Activated CD4-positive, alpha-beta T cell treated with anti-CD3 and anti-CD28 coated beads for 4 hours (primary cell): Measurements from ENCODE around the gene PTGFRN.
"Not testable (repeated sequence)": the region's sequence is repeated elsewhere in the genome, so short reads cannot be mapped to it uniquely, and the experiment has no call there.

Experiments
- DNase-seq, 2 donors: peaks; one replicate each; pipeline ENCODE4 v3.0.0-alpha.2; 2020

Gene PTGFRN

GRCh38 chr1:116972674-116973030 lies 62.9 kb downstream of the PTGFRN start:
- DNase-seq = no peak

DNA sequence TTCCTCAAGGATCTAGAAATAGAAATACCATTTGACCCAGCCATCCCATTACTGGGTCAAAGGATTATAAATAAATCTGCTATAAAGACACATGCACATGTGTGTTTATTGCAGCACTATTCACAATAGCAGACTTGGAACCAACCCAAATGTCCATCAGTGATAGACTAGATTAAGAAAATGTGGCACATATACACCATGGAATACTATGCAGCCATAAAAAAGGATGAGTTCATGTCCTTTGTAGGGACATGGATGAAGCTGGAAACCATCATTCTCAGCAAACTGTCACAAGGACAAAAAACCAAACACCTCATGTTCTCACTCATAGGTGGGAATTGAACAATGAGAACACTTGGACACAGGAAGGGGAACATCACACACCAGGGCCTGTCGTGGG lies 70.6 kb downstream of the PTGFRN start:
- DNase-seq = not testable (repeated sequence)

GRCh38 chr1:116981521-116982037 lies 71.9 kb downstream of the PTGFRN start:
- no peak for DNase-seq

- DNase-seq = no peak
Measured at GRCh38 chr1:116982319-116983004, 72.7 kb downstream of the PTGFRN start.

GRCh38 chr1:116983112-116983511 lies 73.4 kb downstream of the PTGFRN start:
- DNase-seq = no peak

GRCh38 chr1:116983678-116984077 lies 74.0 kb downstream of the PTGFRN start:
- no peak for DNase-seq

- DNase-seq = no peak
Measured at GRCh38 chr1:116984406-116985160, 74.9 kb downstream of the PTGFRN start.

GRCh38 chr1:116986421-116987255 lies 76.9 kb downstream of the PTGFRN start:
- peak; percentile 42 to 43 for DNase-seq

DNA sequence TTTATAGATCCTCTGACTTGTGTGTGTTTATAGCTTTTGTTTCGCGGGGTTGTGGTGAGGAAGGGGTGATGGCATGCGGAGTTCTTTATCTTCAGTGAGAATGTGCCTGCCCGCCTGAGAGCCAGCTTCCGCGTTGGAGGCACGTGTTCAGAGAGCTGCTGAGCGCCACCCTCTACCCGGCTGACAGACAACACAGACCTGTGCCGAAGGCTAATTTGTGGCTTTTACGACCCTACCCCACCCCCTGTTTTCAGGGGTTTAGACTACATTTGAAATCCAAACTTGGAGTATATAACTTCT lies 77.5 kb downstream of the PTGFRN start:
- DNase-seq = peak; percentile 77 to 79

- no peak for DNase-seq
Measured at GRCh38 chr1:116988248-116988647, 78.5 kb downstream of the PTGFRN start.

DNA sequence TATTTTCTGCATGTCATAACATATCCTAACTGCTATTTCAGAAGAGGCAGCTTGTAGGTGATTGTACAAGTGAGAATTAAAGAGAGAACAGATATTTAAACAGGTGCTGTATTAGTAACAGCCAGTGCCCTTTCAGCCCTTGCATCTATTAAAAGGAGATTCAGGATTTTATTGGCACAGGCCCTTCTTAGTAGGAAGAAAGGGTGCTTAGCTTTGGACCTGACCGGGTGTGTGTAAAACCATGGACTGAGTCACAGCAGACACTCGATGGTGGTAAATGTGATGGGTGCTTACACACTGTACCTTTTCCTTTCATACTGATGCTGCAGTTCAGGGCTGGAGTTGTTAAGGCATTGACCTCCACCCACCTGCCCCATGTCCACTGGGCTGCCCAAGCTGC lies 79.2 kb downstream of the PTGFRN start:
- no peak for DNase-seq

GRCh38 chr1:116989835-116990234 lies 80.1 kb downstream of the PTGFRN start:
- DNase-seq = no peak

- DNase-seq = no peak
Measured at GRCh38 chr1:116990612-116991151, 81.0 kb downstream of the PTGFRN start.

DNA sequence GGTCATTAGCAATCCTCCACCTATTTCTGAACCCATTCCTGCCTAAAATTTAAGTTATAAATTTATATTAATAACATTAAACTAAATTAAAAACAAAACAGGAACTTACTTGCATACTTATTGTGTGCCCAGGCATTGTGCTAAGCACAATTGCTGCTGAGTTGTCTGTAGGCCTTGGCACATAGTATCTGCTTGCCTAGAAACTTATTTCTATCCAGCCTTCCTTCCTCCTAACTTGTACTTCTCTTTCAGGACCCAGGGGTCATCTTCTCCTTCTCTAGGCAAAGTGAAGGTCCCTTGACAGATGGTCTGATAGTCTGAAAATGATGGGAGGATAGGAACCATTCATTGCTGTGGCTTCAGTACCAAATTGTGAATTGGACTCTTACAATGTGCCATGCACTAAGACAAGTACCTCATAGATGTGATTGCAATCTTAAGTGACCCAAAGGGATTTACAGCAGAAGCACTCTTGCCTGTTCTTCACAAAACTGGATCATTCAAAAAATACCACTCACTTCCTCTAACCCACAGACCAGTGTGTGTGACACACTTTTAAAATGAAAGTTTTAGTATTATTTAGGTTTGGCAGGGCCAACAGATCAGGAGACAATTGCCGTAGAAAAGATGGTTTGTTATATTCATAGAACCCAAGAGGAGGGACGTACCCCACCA lies 81.6 kb downstream of the PTGFRN start:
- DNase-seq = no peak

DNA sequence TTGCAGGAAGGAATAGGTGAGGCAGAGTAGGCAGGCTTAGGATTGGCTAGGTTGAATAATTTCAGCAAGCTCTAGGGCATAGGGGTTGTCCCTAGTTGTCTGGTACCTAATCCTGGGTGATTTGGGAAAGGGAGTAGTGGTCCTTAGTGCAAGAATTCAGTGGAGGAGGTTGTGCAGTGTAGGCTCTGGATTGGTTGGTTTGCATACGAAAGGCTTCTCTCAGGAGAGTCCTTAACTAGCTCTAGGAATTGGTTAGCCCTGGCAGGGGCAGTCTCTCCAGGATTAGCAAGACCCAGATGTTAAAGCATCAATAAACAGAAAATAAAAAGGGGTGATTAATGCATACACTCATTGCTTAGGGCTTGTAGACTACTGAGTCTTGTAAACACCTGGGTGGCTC lies 82.2 kb downstream of the PTGFRN start:
- DNase-seq = no peak

DNA sequence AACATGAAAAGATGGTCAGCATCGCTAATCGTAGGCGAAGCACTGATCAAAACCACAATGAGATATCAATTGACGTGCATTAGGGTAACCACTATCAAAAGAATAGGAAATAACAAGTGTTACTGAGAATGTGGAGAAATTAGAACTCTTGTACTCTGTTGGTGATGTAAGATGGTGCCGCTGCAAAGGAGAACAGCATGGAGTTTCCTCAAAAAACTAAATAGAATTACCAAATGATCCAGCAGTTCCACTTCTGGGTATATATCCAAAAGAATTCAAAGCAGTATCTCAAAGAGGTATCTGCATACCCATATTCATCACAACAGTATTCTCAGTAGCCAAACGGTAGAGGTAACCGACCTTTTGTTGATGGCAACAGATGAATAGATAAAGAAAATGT lies 83.6 kb downstream of the PTGFRN start:
- no peak for DNase-seq

DNA sequence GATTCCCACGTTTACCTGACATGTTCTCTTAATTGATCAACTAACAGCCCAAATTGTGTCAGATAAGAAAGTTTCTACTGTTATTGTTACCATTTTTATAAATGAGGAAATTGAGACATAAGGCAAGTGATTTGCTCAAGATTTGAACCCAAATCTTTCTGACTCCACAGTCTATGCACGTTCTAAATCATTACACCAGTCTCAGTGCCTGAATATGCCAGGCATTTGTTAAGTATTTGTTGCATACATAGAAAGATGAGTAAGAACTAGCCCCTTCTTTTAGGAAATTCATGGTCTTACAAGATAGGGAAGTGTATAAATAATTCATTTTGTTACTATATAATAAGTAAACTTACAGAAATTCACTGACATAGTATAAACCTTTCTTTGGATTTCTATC lies 84.7 kb downstream of the PTGFRN start:
- DNase-seq = no peak

- no peak for DNase-seq
Measured at GRCh38 chr1:116997066-116997465, 87.3 kb downstream of the PTGFRN start.

DNA sequence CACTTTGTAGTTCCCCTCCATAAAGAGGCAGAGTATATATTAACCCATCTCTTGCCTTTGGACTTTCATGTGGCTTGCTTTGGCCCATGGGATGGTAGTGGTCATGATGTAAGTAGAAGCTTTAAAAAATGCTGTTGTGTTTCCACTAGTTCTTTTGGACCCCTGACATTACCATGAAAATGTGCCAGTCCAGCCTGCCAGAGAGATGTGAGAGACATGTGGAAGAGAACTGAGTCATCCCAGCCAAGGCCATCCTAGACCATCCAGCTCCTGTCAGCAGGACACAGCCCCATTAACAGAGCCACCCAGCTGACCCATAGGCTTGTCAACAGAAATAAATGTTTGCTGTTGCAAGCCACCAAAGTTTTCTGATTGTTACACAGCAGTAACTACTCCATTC lies 87.9 kb downstream of the PTGFRN start:
- no peak for DNase-seq

GRCh38 chr1:116999596-116999995 lies 89.9 kb downstream of the PTGFRN start:
- no peak for DNase-seq

DNA sequence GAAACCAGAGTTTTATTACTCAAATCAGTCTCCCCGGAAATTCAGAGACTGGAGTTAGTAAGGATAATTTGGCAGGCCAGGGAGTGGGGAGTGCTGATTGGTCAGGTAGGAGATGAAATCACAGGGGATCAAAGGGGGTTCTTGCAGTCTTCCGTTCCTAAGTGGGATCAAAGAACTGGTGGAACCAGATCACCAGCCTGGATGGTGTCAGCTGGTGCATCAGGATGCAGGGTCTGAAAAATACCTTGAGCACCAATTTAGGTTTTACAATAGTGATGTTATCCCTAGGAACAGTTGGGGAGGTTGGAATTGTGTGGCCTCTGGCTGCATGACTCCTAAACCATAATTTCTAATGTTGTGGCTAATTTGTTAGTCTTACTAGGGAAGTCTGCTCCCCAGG lies 90.4 kb downstream of the PTGFRN start:
- DNase-seq = no peak

DNA sequence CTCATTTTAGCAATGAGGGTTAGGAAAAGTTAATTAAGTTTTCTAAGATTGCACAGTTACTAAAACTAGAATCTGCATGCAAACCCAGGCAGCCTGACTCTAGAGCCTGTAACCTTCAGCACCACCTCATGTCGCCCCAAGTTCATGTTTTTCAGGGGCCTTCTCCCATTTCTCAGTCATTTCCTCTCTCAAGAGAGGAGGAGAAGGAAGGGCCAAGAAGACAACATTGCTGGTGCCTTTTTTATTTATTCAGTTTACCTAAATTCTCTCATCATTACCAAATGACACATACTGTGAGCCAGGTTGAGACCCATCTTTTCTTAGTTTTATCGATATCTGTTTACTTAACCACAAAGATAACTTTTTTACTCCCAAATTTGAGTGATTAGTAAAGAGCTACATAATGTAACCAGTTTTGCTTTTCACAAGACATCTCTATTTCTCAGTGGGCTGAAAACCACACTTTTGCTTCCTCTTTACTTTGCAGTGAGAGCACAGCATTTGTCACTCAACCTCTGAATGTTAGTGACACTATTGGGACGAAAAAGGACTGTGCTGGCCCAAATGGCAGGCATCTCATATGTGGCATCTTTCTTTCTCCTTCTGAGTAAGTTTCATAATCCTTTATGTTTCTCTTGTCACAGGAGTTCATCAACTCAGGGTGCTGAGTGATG lies 91.7 kb downstream of the PTGFRN start, which contains the start of gene CD101:
Gene CD101 (plus strand): TSS at position 507 of the 674 bp plus-strand sequence. CDS start 58 bp downstream, at position 565.
- DNase-seq = no peak
